ENCODE results near the gene SLC4A2.
A peak's percentile ranks its signal among the peaks of the same experiment; 100 is the strongest.

Gene SLC4A2

GRCh38 chr7:151077705-151078232, 18.4 kb downstream of the SLC4A2 start:
- FAIRE-seq = no peak
- no peak for DNase-seq (ENCODE audit: extremely low spot score, insufficient read length, low read depth)

- no peak for FAIRE-seq
- DNase-seq (ENCODE audit: extremely low spot score, insufficient read length, low read depth) = no peak
Measured at GRCh38 chr7:151078233-151079040, 19.0 kb downstream of the SLC4A2 start.

- FAIRE-seq (no peak), DNase-seq (ENCODE audit: extremely low spot score, insufficient read length, low read depth) (no peak)
Measured at GRCh38 chr7:151079199-151079910, 20.0 kb downstream of the SLC4A2 start.

GRCh38 chr7:151080067-151080521, 20.7 kb downstream of the SLC4A2 start:
- DNase-seq (ENCODE audit: extremely low spot score, insufficient read length, low read depth) (no peak), FAIRE-seq (no peak)

- DNase-seq (ENCODE audit: extremely low spot score, insufficient read length, low read depth) (peak; percentile 93), FAIRE-seq (peak; percentile 92)
Measured at GRCh38 chr7:151080522-151081169, 21.3 kb downstream of the SLC4A2 start, which contains the start of gene FASTK. FASTK (minus strand) TSS chr7:151080809; CDS start chr7:151080766, 43 bp downstream.

- DNase-seq (ENCODE audit: extremely low spot score, insufficient read length, low read depth) = no peak
- FAIRE-seq = no peak
Measured at GRCh38 chr7:151081170-151082101, 22.0 kb downstream of the SLC4A2 start.

GRCh38 chr7:151082141-151083070, 23.0 kb downstream of the SLC4A2 start:
- FAIRE-seq = no peak
- DNase-seq (ENCODE audit: extremely low spot score, insufficient read length, low read depth) = no peak

GRCh38 chr7:151083071-151083823, 23.9 kb downstream of the SLC4A2 start, which contains the start of gene TMUB1:
TMUB1 (minus strand) TSS chr7:151083493; CDS start chr7:151082563, 930 bp downstream.
- FAIRE-seq (peak; percentile 46), DNase-seq (ENCODE audit: extremely low spot score, insufficient read length, low read depth) (peak; percentile 58)

GRCh38 chr7:151083824-151084160, 24.4 kb downstream of the SLC4A2 start:
- no peak for FAIRE-seq

GRCh38 chr7:151085329-151085690, 25.9 kb downstream of the SLC4A2 start:
- DNase-seq (ENCODE audit: extremely low spot score, insufficient read length, low read depth) (no peak), FAIRE-seq (no peak)

More at GRCh38 chr7:151083824-151084160, 24.4 kb downstream of the SLC4A2 start:
- DNase-seq (ENCODE audit: extremely low spot score, insufficient read length, low read depth) = no peak

GRCh38 chr7:151085691-151086620, 26.6 kb downstream of the SLC4A2 start, which contains the start of gene AGAP3:
AGAP3 (plus strand) TSS chr7:151086475; CDS start chr7:151086742, 267 bp downstream.
- DNase-seq (ENCODE audit: extremely low spot score, insufficient read length, low read depth) (peak; percentile 73), FAIRE-seq (no peak)

- DNase-seq (ENCODE audit: extremely low spot score, insufficient read length, low read depth) (no peak), FAIRE-seq (no peak)
Measured at GRCh38 chr7:151086802-151087244, 27.4 kb downstream of the SLC4A2 start.

- no peak for DNase-seq (ENCODE audit: extremely low spot score, insufficient read length, low read depth)
- FAIRE-seq = no peak
Measured at GRCh38 chr7:151087245-151088018, 28.0 kb downstream of the SLC4A2 start.

- FAIRE-seq (no peak), DNase-seq (ENCODE audit: extremely low spot score, insufficient read length, low read depth) (no peak)
Measured at GRCh38 chr7:151088019-151088855, 28.8 kb downstream of the SLC4A2 start.

All from GM18507 (cell line).